IMR-90 (cell line): ENCODE data around the gene TCF4.

Experiments used
- BHLHE40 ChIP-seq: fragments of 150-350 bp; IDR thresholded peaks from 2 replicates; pipeline ENCODE4 v1.6.1; 2016; ENCODE audit warnings: mild to moderate bottlenecking, low read depth, low read length
- CHD1 ChIP-seq: IDR thresholded peaks from 2 replicates; pipeline ENCODE4 v1.6.1; 2012; ENCODE audit warnings: low read depth, low read length, improper control_type of control experiment
- CTCF ChIP-seq: conservative IDR thresholded peaks from 2 replicates; pipeline ENCODE4 v1.5.1; 2012; ENCODE audit warnings: mild to moderate bottlenecking, low read depth, low read length, improper control_type of control experiment
- FOS ChIP-seq: fragments of 150-350 bp; IDR thresholded peaks from 2 replicates; pipeline ENCODE4 v1.6.1; 2016; ENCODE audit warnings: low read depth, low read length
- MAZ ChIP-seq: IDR thresholded peaks from 2 replicates; pipeline ENCODE4 v1.6.1; 2012; ENCODE audit warnings: low read depth, mild to moderate bottlenecking, low read length, improper control_type of control experiment, moderate library complexity, borderline replicate concordance
- MXI1 ChIP-seq: IDR thresholded peaks from 2 replicates; pipeline ENCODE4 v1.6.1; 2012; ENCODE audit warnings: low read depth, mild to moderate bottlenecking, low read length, moderate library complexity, borderline replicate concordance
- POLR2A ChIP-seq: IDR thresholded peaks from 2 replicates; pipeline ENCODE4 v1.6.1; 2012; ENCODE audit warnings: mild to moderate bottlenecking, low read depth, low read length
- RAD21 ChIP-seq: IDR thresholded peaks from 2 replicates; pipeline ENCODE4 v1.6.1; 2012; ENCODE audit warnings: low read length, improper control_type of control experiment

GRCh38 chr18:55382277-55382805 is 205.7 kb downstream of the TCF4 start:
- TF ChIP-seq CTCF (no peak), FOS (no peak), POLR2A (no peak), MXI1 (no peak), RAD21 (no peak), BHLHE40 (no peak), CHD1 (no peak), MAZ (no peak)
